Fibroblast of villous mesenchyme (primary cell): Measurements from ENCODE around the gene CACNA1A. TPM values are rescaled to one million over a fixed set of nuclear protein-coding genes. Genes with fewer than 3 reads are reported as not detected.
A peak's percentile ranks its signal among the peaks of the same experiment; 100 is the strongest.

Source experiments
- DNase-seq: peaks from one replicate; pipeline ENCODE4 v3.0.0-alpha.2; 2010; ENCODE audit warnings: low read depth
- H3K4me3 ChIP-seq: 2 replicates; pipeline ENCODE4 v1.5.1; 2011; ENCODE audit warnings: low read depth, mild to moderate bottlenecking, low read length
- total RNA-seq: library from RNA; depleted of rRNA; stranded (reverse); fragments of >200 nt; gene quantifications from 2 replicates; pipeline ENCODE4 v1.2.3, GENCODE V29; 2012
- TF ChIP-seq, protein P1 (sequence below): IDR thresholded peaks from 2 replicates; pipeline ENCODE4 v1.5.1; 2012; ENCODE audit warnings: low read depth, mild to moderate bottlenecking, low read length; ENCODE audit not compliant: insufficient read depth

The CACNA1A gene
- total RNA-seq, 1 donor = 0.43 TPM

GRCh38 chr19:13277104-13277809 is 229.0 kb downstream of the CACNA1A start:
- TF ChIP-seq, protein P1, sequence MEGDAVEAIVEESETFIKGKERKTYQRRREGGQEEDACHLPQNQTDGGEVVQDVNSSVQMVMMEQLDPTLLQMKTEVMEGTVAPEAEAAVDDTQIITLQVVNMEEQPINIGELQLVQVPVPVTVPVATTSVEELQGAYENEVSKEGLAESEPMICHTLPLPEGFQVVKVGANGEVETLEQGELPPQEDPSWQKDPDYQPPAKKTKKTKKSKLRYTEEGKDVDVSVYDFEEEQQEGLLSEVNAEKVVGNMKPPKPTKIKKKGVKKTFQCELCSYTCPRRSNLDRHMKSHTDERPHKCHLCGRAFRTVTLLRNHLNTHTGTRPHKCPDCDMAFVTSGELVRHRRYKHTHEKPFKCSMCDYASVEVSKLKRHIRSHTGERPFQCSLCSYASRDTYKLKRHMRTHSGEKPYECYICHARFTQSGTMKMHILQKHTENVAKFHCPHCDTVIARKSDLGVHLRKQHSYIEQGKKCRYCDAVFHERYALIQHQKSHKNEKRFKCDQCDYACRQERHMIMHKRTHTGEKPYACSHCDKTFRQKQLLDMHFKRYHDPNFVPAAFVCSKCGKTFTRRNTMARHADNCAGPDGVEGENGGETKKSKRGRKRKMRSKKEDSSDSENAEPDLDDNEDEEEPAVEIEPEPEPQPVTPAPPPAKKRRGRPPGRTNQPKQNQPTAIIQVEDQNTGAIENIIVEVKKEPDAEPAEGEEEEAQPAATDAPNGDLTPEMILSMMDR = peak; percentile 60
- no peak overlapping the region for H3K4me3 ChIP-seq
- peak; percentile 79 for DNase-seq

DNA sequence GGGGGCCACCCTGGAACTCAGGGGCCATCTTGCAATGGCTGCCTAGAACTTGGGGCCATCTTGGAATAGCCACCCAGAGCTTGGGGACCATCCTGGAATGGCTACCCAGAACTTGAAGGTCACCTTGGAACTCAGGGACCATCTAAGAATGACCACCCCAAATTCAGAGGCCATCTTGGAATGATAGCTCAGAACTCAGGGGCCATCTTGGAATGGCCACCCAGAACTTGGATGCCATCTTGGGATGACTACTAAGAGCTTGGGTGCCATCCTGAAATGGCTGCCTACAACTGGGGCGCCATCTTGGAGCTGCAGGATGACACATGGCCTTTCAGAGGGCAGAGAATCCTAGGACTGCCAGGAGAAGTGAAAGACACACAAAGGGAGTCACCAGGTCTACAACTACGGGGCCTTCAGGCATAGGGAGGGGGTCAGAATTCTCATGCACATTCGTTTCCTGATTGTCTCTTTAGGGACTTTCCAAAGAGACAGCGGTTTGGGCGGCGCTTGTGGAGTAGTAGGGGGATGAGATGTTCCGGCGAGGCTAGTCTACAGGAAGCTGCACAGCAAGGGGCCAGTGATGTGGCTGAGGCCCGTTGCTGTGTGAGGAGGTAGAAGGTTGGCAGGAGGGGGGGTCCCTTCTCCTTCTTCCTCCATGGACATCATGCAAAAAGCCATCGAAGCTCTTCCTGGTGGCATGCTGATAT is 231.1 kb downstream of the CACNA1A start:
- TF ChIP-seq, protein P1 = no peak
- no peak for DNase-seq

DNA sequence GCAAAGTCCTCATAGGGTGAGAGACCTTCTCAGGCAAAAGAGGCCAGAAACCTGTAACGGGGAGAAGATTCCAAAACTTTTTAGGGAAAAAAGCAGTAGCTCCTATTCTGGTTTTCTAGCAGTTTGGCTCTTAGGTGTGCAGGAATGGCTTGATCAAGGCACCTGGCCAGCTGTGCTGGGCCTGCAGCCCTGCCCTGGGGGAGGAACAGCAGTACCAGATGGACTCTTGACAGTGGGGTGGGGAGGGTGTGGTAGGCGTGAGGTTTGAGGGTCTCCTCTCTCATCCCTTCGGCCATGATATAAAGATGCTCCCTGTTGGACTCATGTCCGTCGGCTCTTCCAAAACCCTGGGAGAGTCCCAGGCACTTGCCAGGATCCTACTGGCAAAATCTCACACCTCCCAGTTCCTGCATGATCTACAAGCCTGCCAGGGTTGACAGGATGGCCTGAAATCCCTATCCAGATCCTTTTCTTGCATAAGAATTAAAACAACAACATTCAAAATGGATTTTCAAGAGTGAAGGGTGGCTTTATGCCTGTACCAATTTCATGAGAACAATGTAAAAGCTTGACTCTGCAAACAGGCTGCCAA is 235.7 kb downstream of the CACNA1A start:
- H3K4me3 ChIP-seq = no peak overlapping the region
- TF ChIP-seq, protein P1 = no peak
- no peak for DNase-seq

More for the DNA sequence above, 231.1 kb downstream of the CACNA1A start:
- H3K4me3 ChIP-seq = no peak overlapping the region

GRCh38 chr19:13269348-13269747 is 236.9 kb downstream of the CACNA1A start:
- TF ChIP-seq, protein P1 = no peak
- no peak for DNase-seq
- no peak overlapping the region for H3K4me3 ChIP-seq

DNA sequence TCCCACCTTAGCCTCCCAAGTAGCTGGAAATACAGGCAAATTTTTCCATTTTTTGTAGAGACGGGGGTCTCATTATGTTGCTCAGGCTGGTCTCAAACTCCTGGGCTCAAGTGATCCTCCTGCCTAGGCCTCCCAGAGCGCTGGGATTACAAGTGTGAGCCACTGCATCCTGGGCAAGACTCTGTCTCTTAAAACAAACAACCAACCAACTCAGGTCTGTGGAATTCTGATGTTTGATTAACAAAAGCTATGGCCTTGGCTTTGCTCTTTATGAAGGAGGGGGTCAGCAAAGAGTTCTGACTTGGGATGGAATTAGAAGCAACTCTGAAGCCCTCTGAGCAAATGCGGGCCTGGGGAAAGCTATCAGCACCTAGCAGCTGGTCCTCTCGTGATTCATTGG is 238.4 kb downstream of the CACNA1A start:
- no peak overlapping the region for H3K4me3 ChIP-seq
- DNase-seq = no peak
- TF ChIP-seq, protein P1 = no peak

DNA sequence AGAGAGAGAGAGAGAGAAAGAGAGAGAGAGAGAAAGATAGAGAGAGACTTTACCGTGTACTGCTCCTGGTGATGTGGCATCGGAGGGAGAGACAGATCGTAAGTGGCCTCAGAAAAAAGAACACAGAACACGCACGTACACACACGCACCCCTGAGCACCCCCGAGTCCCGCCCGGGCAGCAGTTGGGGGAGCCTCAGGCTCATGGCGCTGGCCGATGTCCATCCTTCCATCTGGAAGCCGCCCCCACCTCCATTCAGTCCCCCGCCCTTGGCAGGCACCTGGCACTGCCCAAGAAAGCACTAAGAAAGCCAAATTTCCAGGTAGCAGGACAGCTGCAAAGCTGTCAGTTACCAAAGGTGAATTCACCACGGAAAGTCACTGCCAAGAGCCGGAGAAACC is 239.1 kb downstream of the CACNA1A start:
- DNase-seq = no peak
- TF ChIP-seq, protein P1 = no peak

More for the DNA sequence above, 239.1 kb downstream of the CACNA1A start:
- H3K4me3 ChIP-seq = no peak overlapping the region
